ENCODE measurements around the gene GNB1L. TPM values are rescaled to one million over a fixed set of nuclear protein-coding genes. Genes with fewer than 3 reads are reported as not detected.

GNB1L gene
- total and polyA plus RNA-seq, 9 of the 15 experiments (the other 6 are each of a cell fraction or from before 2014, with no cell fraction given) = 0.56 to 50.5 (median 10.2) TPM

GRCh38 chr22:19766511-19767426 lies 87.9 kb downstream of the GNB1L start (continued):
- TF ChIP-seq PCBP2 (IDR thresholded peaks at IDR 0.05; ENCODE audit: low read depth, low read length, poor library complexity, severe bottlenecking) = no peak
- no peak for TF ChIP-seq USF2 (CRISPR knock-in tag; IDR thresholded peaks at IDR 0.05)
- no peak for TF ChIP-seq PHF21A (IDR thresholded peaks at IDR 0.05; ENCODE audit: borderline replicate concordance, low read depth)
- no peak for TF ChIP-seq CCNT2 (IDR thresholded peaks at IDR 0.05; ENCODE audit: borderline replicate concordance, extremely low read depth, insufficient read length, low read depth, low read length)
- no peak for TF ChIP-seq ZNF778 (CRISPR knock-in tag; IDR thresholded peaks at IDR 0.05)
- no peak for TF ChIP-seq RFX1 (IDR thresholded peaks at IDR 0.05)
- no peak for TF ChIP-seq CBFB (CRISPR knock-in tag; IDR thresholded peaks at IDR 0.05)
- no peak for TF ChIP-seq TAF9B (IDR thresholded peaks at IDR 0.05; ENCODE audit: partially characterized antibody)
- no peak for TF ChIP-seq NCOR1 (IDR thresholded peaks at IDR 0.05)
- TF ChIP-seq SIN3A (IDR thresholded peaks at IDR 0.05; ENCODE audit: borderline replicate concordance in 2 of 2, control insufficient read depth in 1 of 2, low read depth in 2 of 2, low read length in 2 of 2) = no peak; a peak in 1 of 4 replicates
- no peak for TF ChIP-seq KAT8 (IDR thresholded peaks at IDR 0.05; ENCODE audit: low read depth)
- no peak for TF ChIP-seq RUNX1 (IDR thresholded peaks at IDR 0.05; ENCODE audit: low read depth)
- no peak for TF ChIP-seq MLX (CRISPR knock-in tag; conservative IDR thresholded peaks at IDR 0.05)
- TF ChIP-seq ZBTB17 (CRISPR knock-in tag; IDR thresholded peaks at IDR 0.05) = no peak
- TF ChIP-seq ASH1L (IDR thresholded peaks at IDR 0.05; ENCODE audit: borderline replicate concordance, low read depth, partially characterized antibody) = no peak
- TF ChIP-seq BRCA1 (IDR thresholded peaks at IDR 0.05) = no peak
- TF ChIP-seq BRCA1 (CRISPR knock-in tag; IDR thresholded peaks at IDR 0.05) = no peak
- TF ChIP-seq ADNP (tag; IDR thresholded peaks at IDR 0.05) = no peak
- TF ChIP-seq ZNF197 (CRISPR knock-in tag; IDR thresholded peaks at IDR 0.05; ENCODE audit: low read depth) = no peak
- no peak for TF ChIP-seq BRD4 (IDR thresholded peaks at IDR 0.05)
- no peak for TF ChIP-seq ZNF57 (CRISPR knock-in tag; IDR thresholded peaks at IDR 0.05)
- TF ChIP-seq CBX1 (IDR thresholded peaks at IDR 0.05; ENCODE audit: low read depth) = no peak
- no peak for TF ChIP-seq NR2C2 (CRISPR knock-in tag; IDR thresholded peaks at IDR 0.05)
- TF ChIP-seq NR2C2 (tag; IDR thresholded peaks at IDR 0.05) = no peak
- TF ChIP-seq MAFF (IDR thresholded peaks at IDR 0.05; ENCODE audit: low read length) = no peak
- TF ChIP-seq POLR2B (IDR thresholded peaks at IDR 0.05; ENCODE audit: low read depth, partially characterized antibody) = no peak
- no peak for TF ChIP-seq SP2 (IDR thresholded peaks at IDR 0.05; ENCODE audit: extremely low read depth, low read depth, low read length, poor library complexity, severe bottlenecking)
- TF ChIP-seq CBFA2T3 (IDR thresholded peaks at IDR 0.05) = no peak
- no peak for TF ChIP-seq RBM15 (IDR thresholded peaks at IDR 0.05; ENCODE audit: insufficient read depth, low read length)
- TF ChIP-seq DNMT1 (IDR thresholded peaks at IDR 0.05) = no peak
- no peak for TF ChIP-seq NBN (IDR thresholded peaks at IDR 0.05; ENCODE audit: low read depth)
